HG02852 (cell line): ENCODE data around the gene MYG1.
"Not testable (repeated sequence)": the region's sequence is repeated elsewhere in the genome, so short reads cannot be mapped to it uniquely, and the experiment has no call there.

Experiments used
- ATAC-seq: cut with Tn5 transposase; IDR thresholded peaks from one replicate; pipeline ENCODE4 v1.9.1; 2021; ENCODE audit warnings: mild to moderate bottlenecking, moderate library complexity; ENCODE audit not compliant: unreplicated experiment

The MYG1 gene

GRCh38 chr12:53279888-53280498 is 19.5 kb upstream of the MYG1 start:
- no peak for ATAC-seq

- no peak for ATAC-seq
Observed at GRCh38 chr12:53286448-53286847, 13.0 kb upstream of the MYG1 start.

GRCh38 chr12:53287741-53288216 is 11.7 kb upstream of the MYG1 start:
- no peak for ATAC-seq

GRCh38 chr12:53288322-53288721 is 11.2 kb upstream of the MYG1 start:
- no peak for ATAC-seq

- no peak for ATAC-seq
Observed at GRCh38 chr12:53289891-53290290, 9.6 kb upstream of the MYG1 start.

GRCh38 chr12:53290661-53291060 is 8.8 kb upstream of the MYG1 start:
- ATAC-seq: no peak

GRCh38 chr12:53292426-53292825 is 7.1 kb upstream of the MYG1 start:
- ATAC-seq: no peak

GRCh38 chr12:53295070-53295890 is 4.2 kb upstream of the MYG1 start, which contains the start of gene PFDN5:
TSS of gene PFDN5 (plus strand) at chr12:53295542. CDS start at chr12:53295568, 26 bp downstream.
- ATAC-seq: peak; percentile 83

- no peak for ATAC-seq
Observed at GRCh38 chr12:53295891-53296219, 3.6 kb upstream of the MYG1 start.

- not testable (repeated sequence) for ATAC-seq
Observed at GRCh38 chr12:53297106-53297505, 2.4 kb upstream of the MYG1 start.

- ATAC-seq: no peak
Observed at GRCh38 chr12:53298164-53298563, 1.3 kb upstream of the MYG1 start.

GRCh38 chr12:53299101-53299453 is 418 bp upstream of the MYG1 start:
- no peak for ATAC-seq

GRCh38 chr12:53300187-53300586 is 692 bp downstream of the MYG1 start:
- ATAC-seq: no peak

GRCh38 chr12:53302903-53303302 is 3.4 kb downstream of the MYG1 start:
- no peak for ATAC-seq

- ATAC-seq: no peak
Observed at GRCh38 chr12:53306826-53307225, 7.3 kb downstream of the MYG1 start.

GRCh38 chr12:53308276-53308675 is 8.8 kb downstream of the MYG1 start:
- ATAC-seq: no peak

GRCh38 chr12:53313996-53314395 is 14.5 kb downstream of the MYG1 start:
- no peak for ATAC-seq

GRCh38 chr12:53320352-53321195 is 21.1 kb downstream of the MYG1 start:
- ATAC-seq: no peak

GRCh38 chr12:53324113-53324778 is 24.8 kb downstream of the MYG1 start:
- peak; percentile 36 for ATAC-seq

GRCh38 chr12:53324779-53325510 is 25.4 kb downstream of the MYG1 start:
- ATAC-seq: peak; percentile 50
